NCI-H187 (cell line): ENCODE results near the gene PACS1.

Source experiments
- DNase-seq, 2 experiments: peaks; one replicate each; lab custom pipeline; 2025; lab: John Stamatoyannopoulos, UW

The PACS1 gene

GRCh38 chr11:66224226-66224855 lies 154.3 kb downstream of the PACS1 start:
- no peak for DNase-seq

DNA sequence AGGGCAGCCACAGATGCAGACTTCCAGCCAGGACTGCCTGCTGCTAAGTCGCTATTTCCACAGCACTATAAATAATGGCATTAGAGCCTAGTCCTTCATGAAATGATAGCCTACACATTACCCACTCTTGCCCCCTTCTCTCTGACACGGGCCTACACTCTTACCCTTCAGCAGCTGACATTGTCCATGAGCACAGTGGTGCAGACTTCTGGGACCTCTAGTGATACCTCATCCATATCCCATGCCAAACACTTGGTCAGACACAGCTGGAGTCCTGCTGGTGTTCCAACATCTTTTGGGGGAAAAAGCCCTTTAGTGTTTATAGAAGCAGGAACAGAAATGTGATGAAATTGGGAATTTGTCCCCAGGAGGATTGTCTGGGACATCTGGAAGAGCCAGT lies 155.0 kb downstream of the PACS1 start:
- no peak for DNase-seq

DNA sequence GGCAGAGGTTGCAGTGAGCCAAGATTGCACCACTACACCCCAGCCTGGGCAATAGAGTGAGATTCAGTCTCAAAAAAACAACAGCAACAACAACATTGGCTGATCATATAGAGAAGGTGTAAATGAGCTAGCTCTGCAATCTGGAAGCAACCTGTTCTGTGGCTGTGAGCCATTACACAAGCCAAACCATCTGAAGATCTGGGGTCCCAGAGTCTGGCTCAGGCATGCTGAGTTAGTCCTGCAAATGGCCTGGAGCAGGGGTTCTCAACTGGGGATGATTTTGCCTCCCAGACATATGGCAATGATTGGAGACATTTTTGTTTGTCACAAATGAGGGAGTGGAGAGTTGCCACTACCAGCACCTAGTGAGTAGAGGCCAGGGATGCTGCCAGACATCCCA lies 156.0 kb downstream of the PACS1 start:
- DNase-seq = no peak

- no peak for DNase-seq
Measured at GRCh38 chr11:66227700-66228099, 157.6 kb downstream of the PACS1 start.

GRCh38 chr11:66228521-66228920 lies 158.4 kb downstream of the PACS1 start:
- no peak for DNase-seq

DNA sequence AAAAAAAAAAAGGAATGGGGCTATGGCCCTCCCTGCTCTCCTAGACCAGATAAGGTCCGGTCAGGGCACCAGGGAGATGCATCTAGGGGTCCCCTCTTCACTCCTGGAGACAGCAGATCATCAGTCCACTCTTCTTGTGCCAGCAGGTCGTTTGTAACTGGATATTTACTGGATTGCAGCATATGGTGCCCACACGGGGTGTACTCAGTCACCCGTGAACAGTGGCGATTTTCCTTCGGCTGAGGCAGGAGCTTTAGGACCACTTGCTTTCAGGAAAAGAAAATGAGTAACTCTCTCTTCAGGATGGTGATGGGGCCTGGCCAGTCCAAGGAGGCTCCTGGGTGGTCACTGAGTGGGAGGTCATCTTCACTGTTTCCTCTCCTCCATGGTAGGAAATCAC lies 160.1 kb downstream of the PACS1 start:
- DNase-seq = no peak

DNA sequence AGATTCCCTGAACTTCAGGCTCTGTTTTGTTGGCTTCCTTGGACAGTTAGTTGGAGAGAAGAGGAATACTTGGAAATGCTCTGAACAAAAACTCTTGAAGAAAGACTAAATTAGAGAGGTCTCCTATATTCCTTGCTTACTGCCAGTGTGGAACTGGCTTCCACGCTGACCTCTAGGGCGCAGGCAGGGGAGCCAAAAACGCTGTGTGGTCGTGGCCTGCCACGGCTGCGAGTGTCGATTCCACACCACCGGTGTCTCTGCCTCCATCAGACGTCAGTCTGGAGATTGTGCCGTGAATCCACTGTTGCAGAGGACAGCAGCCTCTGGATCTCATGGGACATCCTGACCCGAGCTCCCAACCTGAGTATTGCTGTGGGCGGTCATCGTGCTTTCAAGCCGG lies 160.9 kb downstream of the PACS1 start:
- no peak for DNase-seq

GRCh38 chr11:66231561-66231960 lies 161.5 kb downstream of the PACS1 start:
- peak in 1 of 2 experiments; percentile 32 for DNase-seq

- no peak for DNase-seq
Measured at GRCh38 chr11:66232769-66233168, 162.7 kb downstream of the PACS1 start.

GRCh38 chr11:66233301-66233700 lies 163.2 kb downstream of the PACS1 start:
- no peak for DNase-seq

DNA sequence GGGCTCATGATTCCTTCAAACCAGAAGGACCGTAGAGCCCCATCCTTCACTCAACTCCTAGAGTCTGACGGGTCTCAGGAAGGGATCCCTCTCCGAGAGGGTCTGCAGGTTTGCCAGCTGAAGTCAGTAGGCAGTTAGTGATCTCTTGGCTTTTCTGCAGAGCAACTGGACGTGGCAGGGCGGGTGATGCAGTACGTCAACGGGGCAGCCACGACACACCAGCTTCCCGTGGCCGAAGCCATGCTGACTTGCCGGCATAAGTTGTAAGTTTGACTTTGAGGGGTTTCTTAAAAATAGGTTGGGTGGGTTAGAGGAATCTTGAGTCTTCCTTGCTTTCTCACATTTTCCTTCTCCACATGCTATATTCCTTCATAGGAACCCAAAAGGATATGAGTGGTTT lies 165.1 kb downstream of the PACS1 start:
- DNase-seq = no peak

- DNase-seq = no peak
Measured at GRCh38 chr11:66237867-66238266, 167.8 kb downstream of the PACS1 start.

DNA sequence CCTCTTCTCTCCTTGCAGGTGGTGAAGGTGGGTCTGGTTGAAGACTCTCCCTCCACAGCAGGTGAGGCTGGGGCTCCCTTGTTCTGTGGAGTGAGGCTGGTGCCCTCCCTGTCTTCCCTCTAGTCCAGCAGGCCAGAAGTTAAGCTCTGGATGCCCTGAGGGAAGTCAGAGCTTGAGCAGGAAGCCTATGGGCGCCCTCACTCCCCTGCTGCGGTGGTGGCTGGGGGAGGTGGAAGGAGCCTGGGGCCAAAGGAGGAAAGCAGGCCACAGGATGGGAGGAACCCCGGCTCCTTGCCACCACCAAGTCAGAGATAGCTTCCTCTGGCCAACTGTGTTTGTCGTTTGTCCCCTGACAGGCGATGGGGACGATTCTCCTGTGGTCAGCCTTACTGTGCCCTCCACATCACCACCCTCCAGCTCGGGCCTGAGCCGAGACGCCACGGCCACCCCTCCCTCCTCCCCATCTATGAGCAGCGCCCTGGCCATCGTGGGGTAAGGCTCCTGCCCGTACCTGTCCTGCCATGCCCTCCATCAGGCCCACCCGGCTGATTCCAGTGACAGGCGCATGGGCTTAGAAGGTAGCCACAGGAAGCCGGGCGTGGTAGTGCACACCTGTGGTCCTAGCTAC lies 168.8 kb downstream of the PACS1 start:
- no peak for DNase-seq

DNA sequence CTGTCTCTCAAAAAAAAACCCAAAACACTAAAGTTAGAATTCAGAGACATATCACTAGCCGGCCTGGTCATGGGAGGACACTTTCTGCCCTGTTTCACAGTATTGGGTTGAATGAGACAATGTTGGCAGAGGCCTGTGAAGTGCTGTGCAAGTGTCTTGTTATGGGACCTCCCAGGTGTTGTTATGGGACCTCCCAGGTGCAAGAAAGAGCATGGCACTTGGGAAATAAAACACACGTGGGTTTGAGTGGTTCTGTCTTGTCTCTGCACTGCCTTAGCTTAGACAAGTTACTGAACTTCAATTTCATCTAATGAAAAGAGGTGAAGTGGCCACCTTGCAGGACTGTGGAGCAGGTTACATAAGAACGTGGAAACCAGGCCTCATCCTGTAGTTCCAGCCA lies 169.4 kb downstream of the PACS1 start:
- no peak for DNase-seq

- no peak for DNase-seq
Measured at GRCh38 chr11:66239998-66240780, 170.1 kb downstream of the PACS1 start.

DNA sequence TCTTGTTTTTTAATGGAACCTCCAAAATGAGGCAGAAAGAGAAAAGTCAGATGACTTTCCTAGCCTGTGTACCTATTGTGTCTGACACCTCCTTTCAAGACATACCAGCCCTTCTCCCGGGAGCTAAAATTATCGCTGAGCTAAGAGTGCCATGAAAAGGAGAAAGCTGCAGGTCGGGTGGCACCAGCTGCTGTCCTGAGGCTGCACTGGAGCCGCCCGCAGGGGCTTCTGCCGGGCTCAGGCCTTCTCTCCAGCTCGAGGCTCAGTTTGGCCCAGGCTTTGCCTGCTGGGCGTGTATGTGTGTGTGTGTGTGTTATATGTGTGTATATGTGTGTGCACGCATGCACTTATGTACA lies 170.7 kb downstream of the PACS1 start:
- no peak for DNase-seq

DNA sequence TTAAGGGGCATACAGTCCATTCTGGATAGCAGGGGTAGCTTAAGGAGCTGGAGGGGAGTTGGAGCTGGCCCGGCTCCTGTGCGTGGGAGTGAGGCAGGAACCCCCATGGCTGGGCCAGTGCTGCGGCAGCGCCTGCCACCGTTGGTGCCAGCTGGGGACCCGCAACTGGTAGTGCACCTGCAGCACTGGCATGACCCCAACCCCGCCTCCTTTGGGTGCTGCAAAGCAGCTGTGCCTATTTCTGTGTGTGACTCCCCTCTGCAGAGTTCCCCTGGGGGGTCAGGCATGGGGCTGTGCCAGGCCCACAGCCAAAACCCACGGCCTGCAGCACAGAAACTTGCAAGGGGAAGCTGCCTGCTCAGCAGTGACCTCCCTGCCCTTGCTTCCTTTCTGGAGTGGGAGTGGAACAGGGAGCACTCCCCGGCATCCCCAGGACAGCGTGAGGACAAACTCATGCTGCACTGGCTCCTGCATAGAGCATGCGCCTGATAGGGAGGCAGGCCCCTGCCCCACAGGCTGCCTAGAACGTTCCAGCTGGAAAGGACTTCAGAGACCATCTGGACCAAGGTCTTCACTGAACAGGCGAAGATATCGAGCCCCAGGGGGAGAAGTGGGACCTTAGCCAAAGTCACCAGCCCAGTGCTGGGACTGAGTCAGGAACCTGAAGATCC lies 172.2 kb downstream of the PACS1 start:
- DNase-seq = no peak

DNA sequence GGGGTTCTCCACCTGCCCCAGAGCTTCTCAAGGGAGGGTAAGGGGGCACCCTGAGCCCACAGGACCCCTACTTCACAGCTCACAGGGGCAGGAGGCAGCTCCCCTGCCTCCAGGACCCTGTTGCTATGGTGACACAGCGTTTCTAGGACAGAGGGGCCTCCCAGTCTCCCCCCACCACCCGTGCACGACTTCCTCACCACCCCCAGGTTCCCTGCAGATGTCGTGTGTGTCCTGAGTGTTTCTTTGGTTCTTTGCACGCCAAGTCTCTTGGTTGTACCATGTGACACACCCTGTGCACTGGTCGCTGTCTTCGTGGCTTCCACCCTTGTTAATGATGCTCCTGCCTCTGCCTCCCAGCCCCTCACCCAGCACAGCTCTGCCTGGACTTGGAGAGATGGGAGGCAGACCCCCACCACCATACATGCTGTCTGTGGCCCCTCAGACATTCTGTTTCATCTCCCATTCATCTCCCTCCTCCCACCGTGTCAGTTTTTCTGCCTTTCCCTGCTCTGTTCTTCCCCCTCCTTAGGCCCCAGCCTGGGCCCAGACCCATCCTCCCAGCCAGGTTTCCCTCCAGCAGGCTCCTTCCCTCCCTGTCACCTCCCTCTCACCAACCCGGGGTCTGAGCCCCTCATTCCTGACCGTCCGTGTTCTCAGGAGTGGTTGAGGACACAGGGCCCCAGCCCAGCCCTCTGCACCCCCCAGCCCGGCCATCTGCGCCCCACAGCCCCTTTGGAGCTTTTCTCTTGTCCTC lies 173.9 kb downstream of the PACS1 start:
- DNase-seq = no peak

GRCh38 chr11:66247295-66247694 lies 177.2 kb downstream of the PACS1 start:
- no peak for DNase-seq

GRCh38 chr11:66247801-66248200 lies 177.7 kb downstream of the PACS1 start:
- no peak for DNase-seq

DNA sequence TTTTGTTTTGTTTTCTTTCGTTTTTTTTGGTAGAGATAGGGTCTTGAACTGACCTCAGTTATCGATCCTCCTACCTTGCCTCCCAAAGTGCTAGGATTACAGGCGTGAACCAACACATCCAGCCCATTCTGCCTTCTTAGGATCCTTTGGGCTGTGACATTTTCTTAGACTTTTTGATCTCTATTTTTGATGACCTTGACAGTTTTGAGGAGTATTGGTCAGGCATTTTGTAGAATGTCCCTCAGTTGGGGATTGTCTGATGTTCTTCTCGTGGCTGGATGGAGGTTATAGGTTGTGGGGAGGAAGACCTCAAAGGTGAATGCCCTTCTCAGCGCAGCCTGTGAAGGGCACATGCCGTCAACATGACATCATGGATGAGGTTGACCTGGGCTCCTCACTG lies 178.8 kb downstream of the PACS1 start:
- DNase-seq = no peak

GRCh38 chr11:66251809-66252208 lies 181.7 kb downstream of the PACS1 start:
- no peak for DNase-seq
